Progenitor cell of endocrine pancreas (in vitro differentiated cells): ENCODE measurements around the gene TRIM17. TPM values are rescaled to one million over a fixed set of nuclear protein-coding genes. Genes with fewer than 3 reads are reported as not detected.
A peak's percentile ranks its signal among the peaks of the same experiment; 100 is the strongest.

ENCODE experiments used
- DNase-seq: peaks from one replicate; pipeline ENCODE4 v3.0.0; 2021; ENCODE audit warnings: low spot score; ENCODE audit not compliant: unreplicated experiment
- H3K27ac Mint-ChIP-seq: 2 replicates; pipeline ENCODE4 v1.8.0; 2021; ENCODE audit warnings: mild to moderate bottlenecking, moderate library complexity, mixed read lengths
- H3K27me3 Mint-ChIP-seq: 2 replicates; pipeline ENCODE4 v1.8.0; 2021; ENCODE audit warnings: mixed read lengths
- H3K36me3 Mint-ChIP-seq: 2 replicates; pipeline ENCODE4 v1.8.0; 2022; ENCODE audit warnings: mixed read lengths; ENCODE audit not compliant: insufficient read depth
- H3K4me1 Mint-ChIP-seq: 2 replicates; pipeline ENCODE4 v1.8.0; 2021; ENCODE audit warnings: low read depth, mixed read lengths
- H3K4me3 Mint-ChIP-seq: 2 replicates; pipeline ENCODE4 v1.8.0; 2021; ENCODE audit warnings: low read depth, mild to moderate bottlenecking, moderate library complexity, mixed read lengths
- H3K9me3 Mint-ChIP-seq: 2 replicates; pipeline ENCODE4 v1.8.0; 2021; ENCODE audit warnings: low read depth, mixed read lengths
- total RNA-seq: library from RNA; stranded (reverse); gene quantifications from 2 replicates; pipeline ENCODE4 v1.2.1, GENCODE V29; 2021
- TF ChIP-seq, protein P1 (sequence below): fragments of 200-600 bp; sonication (generic); IDR thresholded peaks from one replicate; pipeline ENCODE4 v1.5.0; 2021; ENCODE audit warnings: antibody characterized with exemption, mild to moderate bottlenecking; ENCODE audit not compliant: unreplicated experiment

The TRIM17 gene
- total RNA-seq, 1 donor from 2014 or later: 20.8 TPM

DNA sequence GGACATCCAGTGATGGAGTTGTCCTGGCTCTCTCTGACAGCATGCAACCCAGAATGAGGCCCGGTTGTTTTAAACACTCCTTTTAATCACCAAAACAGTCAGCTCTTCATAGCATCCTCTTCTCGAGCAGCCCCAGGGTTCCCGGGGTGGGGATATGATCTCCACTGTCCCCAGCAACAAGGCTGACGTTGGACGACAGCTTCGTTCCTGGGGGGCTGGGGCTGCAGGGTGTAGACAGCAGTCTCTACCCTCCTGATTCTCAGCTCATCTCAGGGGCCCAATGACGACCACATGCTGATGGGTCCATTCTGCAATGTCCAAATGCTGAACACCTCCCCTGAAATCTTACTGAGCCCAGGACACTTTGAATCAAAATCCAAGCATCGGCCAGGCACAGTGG lies 37.0 kb downstream of the TRIM17 start:
- Mint-ChIP-seq H3K9me3 (no peaks in the 10 kb centered on the region), H3K4me1 (peaks cover 2% of the 10 kb centered on the region), H3K27me3 (peaks cover 38% of the 10 kb centered on the region), H3K4me3 (peak overlapping the region; percentile 82), H3K36me3 (no peaks in the 10 kb centered on the region), H3K27ac (no peak overlapping the region)
- DNase-seq: no peak
- TF ChIP-seq, protein P1, sequence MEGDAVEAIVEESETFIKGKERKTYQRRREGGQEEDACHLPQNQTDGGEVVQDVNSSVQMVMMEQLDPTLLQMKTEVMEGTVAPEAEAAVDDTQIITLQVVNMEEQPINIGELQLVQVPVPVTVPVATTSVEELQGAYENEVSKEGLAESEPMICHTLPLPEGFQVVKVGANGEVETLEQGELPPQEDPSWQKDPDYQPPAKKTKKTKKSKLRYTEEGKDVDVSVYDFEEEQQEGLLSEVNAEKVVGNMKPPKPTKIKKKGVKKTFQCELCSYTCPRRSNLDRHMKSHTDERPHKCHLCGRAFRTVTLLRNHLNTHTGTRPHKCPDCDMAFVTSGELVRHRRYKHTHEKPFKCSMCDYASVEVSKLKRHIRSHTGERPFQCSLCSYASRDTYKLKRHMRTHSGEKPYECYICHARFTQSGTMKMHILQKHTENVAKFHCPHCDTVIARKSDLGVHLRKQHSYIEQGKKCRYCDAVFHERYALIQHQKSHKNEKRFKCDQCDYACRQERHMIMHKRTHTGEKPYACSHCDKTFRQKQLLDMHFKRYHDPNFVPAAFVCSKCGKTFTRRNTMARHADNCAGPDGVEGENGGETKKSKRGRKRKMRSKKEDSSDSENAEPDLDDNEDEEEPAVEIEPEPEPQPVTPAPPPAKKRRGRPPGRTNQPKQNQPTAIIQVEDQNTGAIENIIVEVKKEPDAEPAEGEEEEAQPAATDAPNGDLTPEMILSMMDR: no peak

DNA sequence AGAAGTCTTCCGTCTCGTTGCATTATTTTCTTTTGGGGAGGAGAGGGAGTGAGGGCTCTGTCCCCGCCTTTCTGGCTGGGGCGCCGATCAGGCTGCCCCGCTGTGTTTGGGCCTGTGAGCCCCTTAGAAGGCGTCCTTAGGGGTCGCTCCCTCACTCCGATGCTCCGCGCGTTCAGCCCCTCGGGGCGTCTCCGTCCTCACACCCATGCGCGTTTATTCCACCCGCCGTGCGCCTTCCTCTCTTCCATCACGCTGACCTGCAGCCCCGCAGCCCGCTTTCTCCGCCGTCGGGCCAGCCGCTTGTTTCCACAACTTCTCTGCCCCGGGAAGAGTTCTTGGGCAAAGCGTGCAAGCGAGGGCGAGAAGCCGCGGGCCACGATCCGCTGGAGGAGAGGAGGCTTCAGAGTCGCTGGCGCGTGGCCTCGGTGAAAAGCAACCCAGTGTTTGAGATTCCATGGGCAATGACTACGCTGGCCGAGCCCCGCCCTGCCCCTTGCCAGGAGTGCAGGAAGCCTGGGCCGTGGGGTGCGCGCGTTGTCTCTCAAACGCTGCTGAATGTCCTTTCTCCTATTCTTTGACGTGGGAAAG lies 37.7 kb downstream of the TRIM17 start:
- peak overlapping the region; percentile 86 for H3K27ac Mint-ChIP-seq

DNA sequence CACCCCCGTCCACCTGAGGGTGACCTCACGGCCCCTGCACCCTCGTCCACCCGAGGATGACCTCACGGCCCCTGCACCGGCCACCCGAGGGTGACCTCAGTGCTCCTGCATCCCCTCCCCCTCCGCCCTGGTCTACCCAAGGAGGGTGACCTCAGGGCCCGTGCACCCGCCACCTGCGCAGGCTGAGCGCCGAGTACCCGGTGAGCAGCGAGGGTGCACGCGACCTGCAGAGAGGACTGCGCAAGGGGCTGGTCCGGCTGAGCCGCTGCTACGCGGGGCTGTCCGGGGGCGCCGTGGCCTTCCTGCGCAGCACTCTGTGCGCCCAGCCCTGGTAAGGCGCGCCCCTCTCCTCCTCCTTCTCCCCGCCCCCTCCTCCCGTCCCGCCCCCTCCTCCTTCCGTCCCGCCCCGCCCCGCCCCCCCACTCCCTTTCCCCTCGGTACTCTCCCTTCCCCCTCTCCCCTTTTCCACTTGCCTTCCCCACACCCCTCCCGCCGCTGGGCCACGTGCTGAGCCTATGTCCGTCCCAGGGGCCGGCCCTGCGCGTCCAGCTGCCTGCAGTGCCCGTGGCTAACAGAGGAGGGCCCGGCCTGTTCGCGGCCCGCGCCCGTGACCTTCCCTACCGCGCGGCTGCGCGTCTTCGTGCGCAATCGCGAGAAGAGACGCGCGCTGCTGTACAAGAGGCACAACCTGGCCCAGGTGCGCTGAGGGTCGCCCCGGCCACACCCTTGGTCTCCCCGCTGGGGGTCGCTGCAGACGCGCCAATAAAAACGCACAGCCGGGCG lies 38.4 kb downstream of the TRIM17 start:
- TF ChIP-seq, protein P1: peak; percentile 85
- no peaks in the 10 kb centered on the region for H3K9me3 Mint-ChIP-seq
- peaks cover 36% of the 10 kb centered on the region for H3K27me3 Mint-ChIP-seq
- no peaks in the 10 kb centered on the region for H3K36me3 Mint-ChIP-seq
- peak overlapping the region; percentile 82 for H3K4me3 Mint-ChIP-seq
- DNase-seq: peak; percentile 93
- H3K27ac Mint-ChIP-seq: peak overlapping the region; percentile 86
- H3K4me1 Mint-ChIP-seq: peaks cover 2% of the 10 kb centered on the region

More for the DNA sequence above, 37.7 kb downstream of the TRIM17 start:
- Mint-ChIP-seq H3K9me3 (no peaks in the 10 kb centered on the region), H3K4me1 (peaks cover 2% of the 10 kb centered on the region), H3K4me3 (peak overlapping the region; percentile 82), H3K36me3 (no peaks in the 10 kb centered on the region), H3K27me3 (peaks cover 38% of the 10 kb centered on the region)
- TF ChIP-seq, protein P1: no peak
- no peak for DNase-seq

DNA sequence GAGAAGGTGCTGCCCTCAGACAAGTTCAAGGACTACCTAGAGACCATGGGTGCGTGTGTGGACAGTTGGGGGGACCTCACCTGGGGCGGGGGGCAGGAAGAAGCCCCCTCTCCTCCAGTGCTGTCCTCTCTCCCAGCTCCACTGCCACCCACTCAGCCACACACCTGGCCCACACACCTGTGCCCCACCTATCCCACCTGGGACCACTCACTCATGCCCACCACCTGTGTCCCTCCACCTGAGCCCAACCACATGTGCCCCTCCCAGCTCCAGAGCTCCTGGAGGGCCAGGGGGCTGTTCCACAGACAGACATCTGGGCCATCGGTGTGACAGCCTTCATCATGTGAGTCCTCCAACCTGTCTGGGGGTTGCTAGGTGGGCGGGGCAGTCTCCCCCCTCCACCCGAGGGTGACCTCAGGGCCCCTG lies 39.0 kb downstream of the TRIM17 start:
- TF ChIP-seq, protein P1: no peak
- H3K9me3 Mint-ChIP-seq: no peaks in the 10 kb centered on the region
- no peaks in the 10 kb centered on the region for H3K36me3 Mint-ChIP-seq
- H3K4me1 Mint-ChIP-seq: peaks cover 2% of the 10 kb centered on the region
- no peak for DNase-seq
- no peak overlapping the region for H3K27ac Mint-ChIP-seq
- peaks cover 29% of the 10 kb centered on the region for H3K27me3 Mint-ChIP-seq
- H3K4me3 Mint-ChIP-seq: peak overlapping the region; percentile 55

DNA sequence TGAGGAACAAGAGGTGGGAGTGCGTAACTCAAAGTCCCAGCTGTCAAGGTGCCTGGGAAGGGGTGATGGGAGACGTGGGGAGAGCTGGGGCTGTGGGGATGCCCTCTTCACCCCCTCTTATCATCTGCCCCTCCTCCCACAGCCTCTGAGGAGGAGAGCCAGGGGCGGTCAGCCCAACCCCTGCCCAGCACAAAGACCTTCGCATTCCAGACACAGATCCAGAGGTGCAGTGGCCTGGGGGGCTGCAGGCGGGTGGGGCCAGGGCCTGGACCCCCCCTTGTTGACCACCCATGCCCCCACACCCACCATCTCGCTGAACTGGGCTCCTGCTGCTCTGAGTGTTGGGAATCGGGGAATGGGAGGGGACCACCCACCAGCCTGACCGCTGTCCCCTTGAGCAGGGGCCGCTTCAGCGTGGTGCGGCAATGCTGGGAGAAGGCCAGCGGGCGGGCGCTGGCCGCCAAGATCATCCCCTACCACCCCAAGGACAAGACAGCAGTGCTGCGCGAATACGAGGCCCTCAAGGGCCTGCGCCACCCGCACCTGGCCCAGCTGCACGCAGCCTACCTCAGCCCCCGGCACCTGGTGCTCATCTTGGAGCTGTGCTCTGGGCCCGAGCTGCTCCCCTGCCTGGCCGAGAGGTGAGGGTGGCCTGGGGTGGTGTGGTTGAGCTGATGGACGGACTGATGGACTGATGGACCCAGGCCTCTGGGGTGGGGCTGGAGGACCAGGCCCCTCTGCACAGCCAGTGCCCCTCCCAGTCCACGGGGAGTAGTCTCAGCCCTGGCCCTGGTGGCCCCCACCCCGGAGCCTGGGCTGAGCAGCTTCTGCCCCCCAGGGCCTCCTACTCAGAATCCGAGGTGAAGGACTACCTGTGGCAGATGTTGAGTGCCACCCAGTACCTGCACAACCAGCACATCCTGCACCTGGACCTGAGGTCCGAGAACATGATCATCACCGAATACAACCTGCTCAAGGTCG lies 39.7 kb downstream of the TRIM17 start:
- peak overlapping the region; percentile 55 for H3K4me3 Mint-ChIP-seq

More for the DNA sequence above, 39.7 kb downstream of the TRIM17 start:
- TF ChIP-seq, protein P1: no peak
- DNase-seq: no peak
- Mint-ChIP-seq H3K4me1 (peaks cover 2% of the 10 kb centered on the region), H3K27ac (no peak overlapping the region), H3K27me3 (peaks cover 25% of the 10 kb centered on the region), H3K9me3 (no peaks in the 10 kb centered on the region), H3K36me3 (no peaks in the 10 kb centered on the region)
